Measurements from ENCODE around the gene CARMIL1.

The CARMIL1 gene

GRCh38 chr6:25536781-25537180 is 257.6 kb downstream of the CARMIL1 start:
- no peak for DNase-seq

GRCh38 chr6:25537349-25538018 is 258.3 kb downstream of the CARMIL1 start:
- DNase-seq = no peak

- no peak for DNase-seq
Measured at GRCh38 chr6:25541228-25541627, 262.1 kb downstream of the CARMIL1 start.

GRCh38 chr6:25542984-25543910 is 264.1 kb downstream of the CARMIL1 start:
- no peak for DNase-seq

GRCh38 chr6:25544833-25545232 is 265.7 kb downstream of the CARMIL1 start:
- no peak for DNase-seq

- no peak for DNase-seq
Measured at GRCh38 chr6:25547797-25548196, 268.6 kb downstream of the CARMIL1 start.

GRCh38 chr6:25548451-25548850 is 269.3 kb downstream of the CARMIL1 start:
- no peak for DNase-seq

- no peak for DNase-seq
Measured at GRCh38 chr6:25550631-25551030, 271.5 kb downstream of the CARMIL1 start.

GRCh38 chr6:25553502-25553901 is 274.3 kb downstream of the CARMIL1 start:
- DNase-seq = no peak

GRCh38 chr6:25555188-25555587 is 276.0 kb downstream of the CARMIL1 start:
- no peak for DNase-seq

- peak; percentile 86 for DNase-seq
Measured at GRCh38 chr6:25556516-25556915, 277.3 kb downstream of the CARMIL1 start.

GRCh38 chr6:25558155-25558817 is 279.1 kb downstream of the CARMIL1 start:
- no peak for DNase-seq

- no peak for DNase-seq
Measured at GRCh38 chr6:25560865-25561264, 281.7 kb downstream of the CARMIL1 start.

- no peak for DNase-seq
Measured at GRCh38 chr6:25564943-25565342, 285.8 kb downstream of the CARMIL1 start.

- no peak for DNase-seq
Measured at GRCh38 chr6:25570578-25570977, 291.4 kb downstream of the CARMIL1 start.

- DNase-seq = no peak
Measured at GRCh38 chr6:25576919-25577318, 297.7 kb downstream of the CARMIL1 start.

- DNase-seq = no peak
Measured at GRCh38 chr6:25578538-25578937, 299.4 kb downstream of the CARMIL1 start.

- no peak for DNase-seq
Measured at GRCh38 chr6:25579391-25579883, 300.3 kb downstream of the CARMIL1 start.

- no peak for DNase-seq
Measured at GRCh38 chr6:25579902-25580495, 300.8 kb downstream of the CARMIL1 start.

- no peak for DNase-seq
Measured at GRCh38 chr6:25582101-25582500, 302.9 kb downstream of the CARMIL1 start.

- no peak for DNase-seq
Measured at GRCh38 chr6:25583099-25583498, 303.9 kb downstream of the CARMIL1 start.

- DNase-seq = no peak
Measured at GRCh38 chr6:25583906-25584305, 304.7 kb downstream of the CARMIL1 start.

GRCh38 chr6:25585225-25585624 is 306.1 kb downstream of the CARMIL1 start:
- DNase-seq = no peak

All from activated CD4-positive, alpha-beta T cell treated with anti-CD3 and anti-CD28 coated beads for 48 hours (primary cell).